GM12878 (cell line): Measurements from ENCODE around the gene NHS.

ENCODE experiments used
- ATF2 ChIP-seq: IDR thresholded peaks from 2 replicates; pipeline ENCODE4 v1.6.1; 2012; ENCODE audit warnings: low read length, inconsistent platforms
- ETV6 ChIP-seq, 2 experiments: fragments of 450-650 bp in 1 of 2; IDR thresholded peaks in 1 of 2; conservative IDR thresholded peaks in 1 of 2; 2 replicates each; pipeline ENCODE4 v1.6.1; 2014; ENCODE audit warnings: antibody characterized with exemption in 1 of 2, borderline replicate concordance in 1 of 2, low read depth in 1 of 2, mild to moderate bottlenecking in 1 of 2, moderate library complexity in 1 of 2
- EZH2 ChIP-seq: IDR thresholded peaks from 2 replicates; pipeline ENCODE4 v1.6.1; 2012; ENCODE audit warnings: low read depth, mild to moderate bottlenecking, control low read depth, inconsistent platforms, low read length, borderline replicate concordance; ENCODE audit not compliant: control insufficient read depth
- NR2C2 ChIP-seq: IDR thresholded peaks from 2 replicates; pipeline ENCODE4 v1.6.1; 2011; ENCODE audit warnings: borderline replicate concordance, low read depth; ENCODE audit not compliant: control insufficient read depth, insufficient read length
- RBBP5 ChIP-seq: fragments of 200-600 bp; sonication (generic); conservative IDR thresholded peaks from 2 replicates; pipeline ENCODE4 v1.6.1; 2016
- SP1 ChIP-seq: IDR thresholded peaks from one replicate; pipeline ENCODE4 v1.6.1; 2011; ENCODE audit warnings: low read depth, low read length
- SRF ChIP-seq, 2 experiments: IDR thresholded peaks; 2 replicates each; pipeline ENCODE4 v1.6.1; 2011; ENCODE audit warnings: low read depth in 2 of 2, low read length in 2 of 2, mild to moderate bottlenecking in 1 of 2, moderate library complexity in 1 of 2
- SUZ12 ChIP-seq: fragments of 200-600 bp; sonication (generic); IDR thresholded peaks from one replicate; pipeline ENCODE4 v1.6.1; 2018; ENCODE audit warnings: antibody characterized with exemption, mild to moderate bottlenecking; ENCODE audit not compliant: unreplicated experiment
- TARDBP ChIP-seq: IDR thresholded peaks from 2 replicates; pipeline ENCODE4 v1.6.1; 2016; ENCODE audit warnings: borderline replicate concordance
- USF1 ChIP-seq: IDR thresholded peaks from 2 replicates; pipeline ENCODE4 v1.6.1; 2011; ENCODE audit warnings: borderline replicate concordance, low read depth, mild to moderate bottlenecking, moderate library complexity, mixed read lengths, low read length; ENCODE audit not compliant: insufficient read depth; ENCODE audit errors: extremely low read length
- TF ChIP-seq, protein P1 (sequence below), 3 experiments: IDR thresholded peaks in 2 of 3; conservative IDR thresholded peaks in 1 of 3; 2 replicates each; pipeline ENCODE4 v1.5.1; 2011; ENCODE audit warnings: low read depth in 3 of 3, low read length in 3 of 3, mild to moderate bottlenecking in 3 of 3, control low read depth in 2 of 3, moderate library complexity in 2 of 3, inconsistent platforms in 1 of 3, mixed read lengths in 1 of 3; ENCODE audit not compliant: control insufficient read depth in 2 of 3, insufficient read depth in 1 of 3; ENCODE audit errors: extremely low read depth in 1 of 3

DNA sequence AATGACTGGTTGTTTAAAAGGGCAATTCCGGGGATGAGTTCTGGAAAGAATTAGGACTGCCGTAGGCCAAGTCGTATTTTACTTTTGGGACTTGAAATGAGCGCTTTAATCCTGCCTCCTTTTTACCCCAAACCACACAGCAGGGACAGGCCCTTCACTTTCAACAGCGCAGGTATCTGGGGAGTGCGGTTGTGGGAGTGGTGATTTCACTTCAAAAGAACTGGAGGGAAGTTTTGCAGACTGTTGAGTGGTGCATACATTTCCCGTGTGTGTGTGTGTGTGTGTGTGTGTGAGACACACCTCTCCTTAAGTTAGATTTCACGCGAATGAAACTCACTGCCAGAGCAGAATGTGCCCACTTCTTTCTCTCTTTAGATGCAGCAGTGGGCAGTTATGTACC, 2.8 kb downstream of the NHS start:
- TF ChIP-seq SUZ12 (no peak), USF1 (no peak), ETV6 (conservative IDR thresholded peaks at IDR 0.05 in 1 of 2, IDR thresholded peaks at IDR 0.05 in 1 of 2; ENCODE audit: borderline replicate concordance in 1 of 2, low read depth in 1 of 2) (no peak), TARDBP (no peak), EZH2 (no peak), NR2C2 (no peak), SRF (IDR thresholded peaks at IDR 0.05; ENCODE audit: low read depth in 2 of 2, low read length in 2 of 2) (no peak), ATF2 (no peak), SP1 (no peak), RBBP5 (no peak)
- TF ChIP-seq, protein P1, sequence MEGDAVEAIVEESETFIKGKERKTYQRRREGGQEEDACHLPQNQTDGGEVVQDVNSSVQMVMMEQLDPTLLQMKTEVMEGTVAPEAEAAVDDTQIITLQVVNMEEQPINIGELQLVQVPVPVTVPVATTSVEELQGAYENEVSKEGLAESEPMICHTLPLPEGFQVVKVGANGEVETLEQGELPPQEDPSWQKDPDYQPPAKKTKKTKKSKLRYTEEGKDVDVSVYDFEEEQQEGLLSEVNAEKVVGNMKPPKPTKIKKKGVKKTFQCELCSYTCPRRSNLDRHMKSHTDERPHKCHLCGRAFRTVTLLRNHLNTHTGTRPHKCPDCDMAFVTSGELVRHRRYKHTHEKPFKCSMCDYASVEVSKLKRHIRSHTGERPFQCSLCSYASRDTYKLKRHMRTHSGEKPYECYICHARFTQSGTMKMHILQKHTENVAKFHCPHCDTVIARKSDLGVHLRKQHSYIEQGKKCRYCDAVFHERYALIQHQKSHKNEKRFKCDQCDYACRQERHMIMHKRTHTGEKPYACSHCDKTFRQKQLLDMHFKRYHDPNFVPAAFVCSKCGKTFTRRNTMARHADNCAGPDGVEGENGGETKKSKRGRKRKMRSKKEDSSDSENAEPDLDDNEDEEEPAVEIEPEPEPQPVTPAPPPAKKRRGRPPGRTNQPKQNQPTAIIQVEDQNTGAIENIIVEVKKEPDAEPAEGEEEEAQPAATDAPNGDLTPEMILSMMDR (IDR thresholded peaks at IDR 0.05 in 2 of 3, conservative IDR thresholded peaks at IDR 0.05 in 1 of 3; ENCODE audit: control insufficient read depth in 2 of 3, extremely low read depth in 1 of 3, insufficient read depth in 1 of 3, low read depth in 3 of 3, low read length in 3 of 3): no peak
